ENCODE results near the gene QSOX2. TPM values are rescaled to one million over a fixed set of nuclear protein-coding genes. Genes with fewer than 3 reads are reported as not detected.

Gene QSOX2
- total and polyA plus RNA-seq, 8 donors, result 6.8 to 19.1 (median 10.9) TPM

DNA sequence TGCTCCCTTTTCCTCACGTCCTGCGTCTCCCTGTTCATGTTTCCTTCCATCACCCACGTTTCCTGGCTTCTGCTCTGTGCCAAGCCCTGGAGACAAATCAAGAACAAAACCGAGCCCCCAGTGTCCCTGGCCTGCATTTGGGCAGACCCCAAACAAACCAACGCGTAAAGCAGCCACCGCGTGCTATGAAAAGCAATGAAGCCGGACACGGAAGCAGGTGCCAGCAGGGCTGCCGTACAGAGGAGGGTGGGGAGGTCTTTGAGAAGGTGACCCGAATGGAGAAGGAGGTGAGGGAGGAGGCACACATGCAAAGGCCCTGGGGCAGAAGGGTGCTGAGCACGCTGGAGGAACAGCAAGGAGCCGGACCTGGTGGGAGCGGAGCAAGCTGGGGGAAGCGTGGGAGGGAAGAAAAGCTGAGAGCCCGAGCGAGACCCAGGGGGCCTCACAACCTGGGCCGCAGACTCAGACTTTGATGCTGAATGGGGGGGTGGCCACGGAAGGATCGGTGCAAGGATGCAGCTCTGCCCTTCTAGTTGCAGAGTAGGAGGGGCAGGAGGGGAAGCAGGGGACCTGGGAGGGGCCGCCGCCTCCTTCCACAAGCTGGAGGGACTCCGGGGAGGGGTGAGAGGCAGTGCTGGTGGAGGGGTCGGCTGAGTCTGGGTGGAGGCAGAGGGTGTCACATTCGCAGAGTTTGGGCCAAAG is 1.4 kb upstream of the QSOX2 start:
- H3K4me3 ChIP-seq, result no peak overlapping the region
- H3K27ac ChIP-seq, result no peak overlapping the region
- no peaks in the 10 kb centered on the region for H3K27me3 ChIP-seq
- FAIRE-seq (no peak), DNase-seq (peak in 2 of 6 donors; percentile 50 to 67), ATAC-seq (no peak)
- no peaks in the 10 kb centered on the region for H3K36me3 ChIP-seq
- intact Hi-C loops (cut with DNase I), result no loop called here
- H3K4me1 ChIP-seq, result peaks cover 42 to 53% (median 51%) of the 10 kb centered on the region in 3 donors
- TF ChIP-seq, protein P1, sequence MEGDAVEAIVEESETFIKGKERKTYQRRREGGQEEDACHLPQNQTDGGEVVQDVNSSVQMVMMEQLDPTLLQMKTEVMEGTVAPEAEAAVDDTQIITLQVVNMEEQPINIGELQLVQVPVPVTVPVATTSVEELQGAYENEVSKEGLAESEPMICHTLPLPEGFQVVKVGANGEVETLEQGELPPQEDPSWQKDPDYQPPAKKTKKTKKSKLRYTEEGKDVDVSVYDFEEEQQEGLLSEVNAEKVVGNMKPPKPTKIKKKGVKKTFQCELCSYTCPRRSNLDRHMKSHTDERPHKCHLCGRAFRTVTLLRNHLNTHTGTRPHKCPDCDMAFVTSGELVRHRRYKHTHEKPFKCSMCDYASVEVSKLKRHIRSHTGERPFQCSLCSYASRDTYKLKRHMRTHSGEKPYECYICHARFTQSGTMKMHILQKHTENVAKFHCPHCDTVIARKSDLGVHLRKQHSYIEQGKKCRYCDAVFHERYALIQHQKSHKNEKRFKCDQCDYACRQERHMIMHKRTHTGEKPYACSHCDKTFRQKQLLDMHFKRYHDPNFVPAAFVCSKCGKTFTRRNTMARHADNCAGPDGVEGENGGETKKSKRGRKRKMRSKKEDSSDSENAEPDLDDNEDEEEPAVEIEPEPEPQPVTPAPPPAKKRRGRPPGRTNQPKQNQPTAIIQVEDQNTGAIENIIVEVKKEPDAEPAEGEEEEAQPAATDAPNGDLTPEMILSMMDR (IDR thresholded peaks at IDR 0.05), result no peak
- WGBS, 2 donors, result 88 to 90% methylated on average over 26 of the region's 26 CpGs
- no peaks in the 10 kb centered on the region for H3K9me3 ChIP-seq

DNA sequence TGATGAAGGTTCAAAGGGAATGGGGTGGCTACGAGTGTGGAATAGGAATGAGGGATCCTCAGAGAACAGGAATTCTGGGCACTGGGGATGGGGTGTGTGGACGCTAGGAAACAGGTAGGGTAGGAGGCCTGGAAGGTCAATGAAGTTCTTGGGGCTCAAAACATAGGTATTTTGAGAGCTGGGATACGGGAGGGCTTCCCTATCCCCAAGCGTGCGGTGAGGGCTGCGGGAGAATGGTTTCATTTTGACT is 718 bp downstream of the QSOX2 start:
- H3K4me1 ChIP-seq, result peaks cover 36 to 55% (median 41%) of the 10 kb centered on the region in 3 donors
- peak overlapping the region; percentile 69 to 87 (median 78) for H3K4me3 ChIP-seq
- H3K36me3 ChIP-seq, result no peaks in the 10 kb centered on the region
- ATAC-seq, result no peak
- H3K27me3 ChIP-seq, result no peaks in the 10 kb centered on the region
- no peak for FAIRE-seq
- DNase-seq, result no peak
- H3K9me3 ChIP-seq, result no peaks in the 10 kb centered on the region
- intact Hi-C loops (cut with DNase I), result no loop called here
- H3K27ac ChIP-seq, result no peak overlapping the region
- TF ChIP-seq, protein P1 (IDR thresholded peaks at IDR 0.05), result no peak
- whole genome bisulfite sequencing, 2 donors, result 0 to 1% methylated on average over 6 of the region's 6 CpGs

DNA sequence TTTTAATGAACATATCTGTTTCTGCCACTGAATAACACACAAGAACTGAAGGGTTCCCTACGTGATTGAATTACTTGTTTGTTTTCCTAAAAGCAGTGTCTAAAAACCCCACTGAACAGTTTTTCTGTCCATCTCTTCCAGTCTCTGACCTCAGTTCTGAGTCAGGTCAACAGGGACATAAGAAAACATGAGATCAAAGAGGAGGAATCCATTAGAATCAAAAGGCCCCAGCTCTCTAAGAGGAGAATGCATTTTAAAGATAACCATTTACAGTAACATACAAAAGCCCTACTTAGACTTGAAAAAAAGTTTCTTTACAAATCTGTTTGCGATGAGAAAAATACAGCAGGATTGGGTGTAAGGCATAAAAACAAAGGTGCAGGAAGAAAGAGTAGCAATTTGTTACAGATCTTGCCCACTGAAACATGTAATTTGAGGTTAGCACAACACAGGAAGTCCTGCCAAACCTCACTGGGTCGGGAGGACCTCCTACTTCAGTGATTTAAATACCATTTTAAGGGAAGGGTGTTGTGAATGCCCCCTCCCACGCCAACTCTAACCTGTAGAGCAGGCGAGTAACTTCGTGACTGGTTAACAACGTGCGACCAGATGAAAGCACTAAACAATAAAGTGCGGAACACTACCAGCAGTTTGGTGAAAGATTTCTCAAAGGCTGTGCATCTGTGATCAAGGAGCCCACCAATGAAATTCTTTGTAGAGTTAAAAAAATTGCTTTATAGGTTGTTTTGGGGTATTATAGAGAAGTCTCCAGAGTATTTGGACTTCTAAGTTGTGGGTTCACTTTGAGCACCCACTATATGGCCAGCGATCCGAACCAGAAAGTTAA is 1.3 kb downstream of the QSOX2 start:
- H3K27ac ChIP-seq, result no peak overlapping the region
- H3K36me3 ChIP-seq, result no peaks in the 10 kb centered on the region
- H3K27me3 ChIP-seq, result no peaks in the 10 kb centered on the region
- H3K9me3 ChIP-seq, result no peaks in the 10 kb centered on the region
- FAIRE-seq, result no peak
- peak overlapping the region; percentile 69 to 87 (median 78) for H3K4me3 ChIP-seq
- 19 to 24% methylated on average over 11 of the region's 11 CpGs for WGBS, 2 donors
- TF ChIP-seq, protein P1 (IDR thresholded peaks at IDR 0.05), result no peak
- H3K4me1 ChIP-seq, result peaks cover 36 to 55% (median 41%) of the 10 kb centered on the region in 3 donors
- no peak for ATAC-seq
- intact Hi-C loops (cut with DNase I), result no loop called here
- DNase-seq, result peak in 1 of 6 donors; percentile 3

DNA sequence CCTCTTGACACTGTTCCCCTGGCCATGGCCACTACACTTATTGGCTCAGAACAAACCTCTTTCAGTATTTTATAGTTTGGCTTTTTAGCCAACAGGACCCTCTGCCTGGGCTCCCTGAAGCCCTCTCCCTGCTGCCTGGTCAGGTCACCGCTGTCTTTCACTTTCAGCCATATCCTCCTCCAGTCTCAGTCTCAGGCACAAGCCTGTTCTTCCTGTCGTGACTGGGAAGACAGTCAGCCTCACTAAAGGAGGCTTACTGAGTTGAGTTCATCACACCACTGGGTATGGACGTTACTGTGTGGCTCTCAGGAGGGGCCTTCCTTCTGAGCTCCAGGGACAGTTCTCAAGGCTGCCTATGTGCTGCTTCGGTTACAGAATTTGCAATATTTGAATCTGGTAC is 2.0 kb downstream of the QSOX2 start:
- no peak overlapping the region for H3K27ac ChIP-seq
- peaks cover 33 to 52% (median 36%) of the 10 kb centered on the region in 3 donors for H3K4me1 ChIP-seq
- no peaks in the 10 kb centered on the region for H3K9me3 ChIP-seq
- ATAC-seq, result no peak
- intact Hi-C loops (cut with DNase I), result no loop called here
- 62 to 64% methylated on average over 4 of the region's 4 CpGs for WGBS, 2 donors
- no peak overlapping the region for H3K4me3 ChIP-seq
- no peaks in the 10 kb centered on the region for H3K27me3 ChIP-seq
- no peaks in the 10 kb centered on the region for H3K36me3 ChIP-seq
- no peak for FAIRE-seq
- peak in 1 of 6 donors; percentile 4 for DNase-seq
- TF ChIP-seq, protein P1 (IDR thresholded peaks at IDR 0.05), result no peak

All from pancreas (tissue), 10 donors.